Fibroblast of lung (primary cell): ENCODE data around the gene PLXNA1. TPM values are rescaled to one million over a fixed set of nuclear protein-coding genes. Genes with fewer than 3 reads are reported as not detected.

Experiments
- DNase-seq, 2 donors: peaks; one replicate each; pipeline versions ENCODE4 v3.0.0 to v3.0.0-alpha.2; 2010; ENCODE audit warnings: low read depth in 2 of 2
- H2AFZ ChIP-seq: 2 replicates; pipeline ENCODE4 v1.5.1; 2012; ENCODE audit warnings: low read length, control low read depth, inconsistent platforms
- H3K27ac ChIP-seq: 2 replicates; pipeline ENCODE4 v1.5.1; 2011; ENCODE audit warnings: low read length, control low read depth; ENCODE audit not compliant: insufficient read depth
- H3K27me3 ChIP-seq: 2 replicates; pipeline ENCODE4 v1.5.1; 2011; ENCODE audit warnings: mild to moderate bottlenecking, low read length; ENCODE audit not compliant: control insufficient read depth, insufficient read depth
- H3K36me3 ChIP-seq: 2 replicates; pipeline ENCODE4 v1.5.1; 2011; ENCODE audit warnings: low read length; ENCODE audit not compliant: control insufficient read depth, insufficient read depth
- H3K4me1 ChIP-seq: 2 replicates; pipeline ENCODE4 v1.5.1; 2011; ENCODE audit warnings: low read length; ENCODE audit not compliant: control insufficient read depth, insufficient read depth; ENCODE audit errors: extremely low read depth
- H3K4me2 ChIP-seq: 2 replicates; pipeline ENCODE4 v1.5.1; 2011; ENCODE audit warnings: low read length, control low read depth; ENCODE audit not compliant: insufficient read depth; ENCODE audit errors: extremely low read depth
- H3K4me3 ChIP-seq, 4 experiments: fragments of 200-600 bp in 1 of 4; sonication (generic) in 1 of 4; replicated peaks in 1 of 4; 2 replicates each; pipeline ENCODE4 v1.5.1; 2011 to 2016; ENCODE audit warnings: low read length in 4 of 4, low read depth in 3 of 4, mild to moderate bottlenecking in 3 of 4, control low read depth in 2 of 4, inconsistent platforms in 1 of 4, mixed read lengths in 1 of 4; ENCODE audit not compliant: insufficient read depth in 1 of 4; ENCODE audit errors: control extremely low read depth in 1 of 4
- H3K79me2 ChIP-seq: 2 replicates; pipeline ENCODE4 v1.5.1; 2012; ENCODE audit warnings: mild to moderate bottlenecking, low read length, inconsistent platforms; ENCODE audit not compliant: control insufficient read depth, insufficient read depth
- H3K9ac ChIP-seq: 2 replicates; pipeline ENCODE4 v1.5.1; 2011; ENCODE audit warnings: mild to moderate bottlenecking, low read length, control low read depth; ENCODE audit not compliant: insufficient read depth
- H3K9me3 ChIP-seq: 2 replicates; pipeline ENCODE4 v1.5.1; 2012; ENCODE audit warnings: low read depth, low read length; ENCODE audit not compliant: control insufficient read depth, insufficient read depth
- H4K20me1 ChIP-seq: 2 replicates; pipeline ENCODE4 v1.5.1; 2011; ENCODE audit warnings: low read length; ENCODE audit not compliant: control insufficient read depth, insufficient read depth; ENCODE audit errors: extremely low read depth
- CTCF ChIP-seq, 2 donors: IDR thresholded peaks in 1 of 2; conservative IDR thresholded peaks in 1 of 2; 1 replicate in 1 of 2; 2 replicates in 1 of 2; pipeline ENCODE4 v1.5.1; 2011 to 2012; ENCODE audit warnings: low read length in 2 of 2, control low read depth in 1 of 2, inconsistent platforms in 1 of 2, low read depth in 1 of 2, mild to moderate bottlenecking in 1 of 2
- EZH2 ChIP-seq: IDR thresholded peaks from 2 replicates; pipeline ENCODE4 v1.5.1; 2012; ENCODE audit warnings: low read length, control low read depth, mild to moderate bottlenecking; ENCODE audit errors: missing control alignments
- polyA plus RNA-seq, 2 donors: library from polyadenylated mRNA; depleted of rRNA in 1 of 2; stranded (reverse) in 1 of 2; unstranded in 1 of 2; fragments of >200 nt; gene quantifications; 2 replicates each; pipeline ENCODE4 v1.2.1, GENCODE V29; 2011 to 2012; ENCODE audit warnings: missing spikeins in 1 of 2
- total RNA-seq: library from RNA; depleted of rRNA; stranded (reverse); fragments of >200 nt; gene quantifications from 2 replicates; pipeline ENCODE4 v1.2.1, GENCODE V29; 2014

PLXNA1 gene
- total and polyA plus RNA-seq, 2 donors (not counting 1 experiment from before 2014, with no cell fraction given), result 21.1 to 48.6 TPM

GRCh38 chr3:127015282-127016042 lies 32.5 kb downstream of the PLXNA1 start:
- Histone ChIP-seq H2AFZ (no peak overlapping the region), H3K4me1 (peaks cover 4% of the 10 kb centered on the region), H3K27ac (no peak overlapping the region), H3K9me3 (no peaks in the 10 kb centered on the region), H3K4me2 (no peak overlapping the region), H4K20me1 (no peaks in the 10 kb centered on the region), H3K36me3 (peaks cover 35% of the 10 kb centered on the region), H3K9ac (no peak overlapping the region), H3K4me3 (no peak overlapping the region), H3K79me2 (no peaks in the 10 kb centered on the region), H3K27me3 (no peaks in the 10 kb centered on the region)
- TF ChIP-seq EZH2 (no peak), CTCF (conservative IDR thresholded peaks at IDR 0.05 in 1 of 2, IDR thresholded peaks at IDR 0.05 in 1 of 2; ENCODE audit: low read depth in 1 of 2, low read length in 2 of 2) (no peak)
- peak in 1 of 2 donors; percentile 9 for DNase-seq

- peaks cover 4% of the 10 kb centered on the region for H3K4me1 ChIP-seq
- H3K4me2 ChIP-seq, result no peak overlapping the region
- peaks cover 35% of the 10 kb centered on the region for H3K36me3 ChIP-seq
- no peak for DNase-seq
- H4K20me1 ChIP-seq, result no peaks in the 10 kb centered on the region
- H2AFZ ChIP-seq, result no peak overlapping the region
- H3K9me3 ChIP-seq, result no peaks in the 10 kb centered on the region
- no peak overlapping the region for H3K9ac ChIP-seq
- no peak for TF ChIP-seq EZH2
- TF ChIP-seq CTCF (conservative IDR thresholded peaks at IDR 0.05 in 1 of 2, IDR thresholded peaks at IDR 0.05 in 1 of 2; ENCODE audit: low read depth in 1 of 2, low read length in 2 of 2), result no peak
- no peak overlapping the region for H3K27ac ChIP-seq
- no peaks in the 10 kb centered on the region for H3K27me3 ChIP-seq
- H3K4me3 ChIP-seq, result no peak overlapping the region
- no peaks in the 10 kb centered on the region for H3K79me2 ChIP-seq
Observed at GRCh38 chr3:127016043-127016343, 33.1 kb downstream of the PLXNA1 start.

GRCh38 chr3:127016461-127016860 lies 33.5 kb downstream of the PLXNA1 start:
- Histone ChIP-seq H2AFZ (no peak overlapping the region), H3K79me2 (no peaks in the 10 kb centered on the region), H3K36me3 (peaks cover 38% of the 10 kb centered on the region), H3K27me3 (no peaks in the 10 kb centered on the region), H3K9ac (no peak overlapping the region), H3K9me3 (no peaks in the 10 kb centered on the region), H3K4me1 (peaks cover 4% of the 10 kb centered on the region), H3K27ac (no peak overlapping the region), H3K4me3 (no peak overlapping the region), H3K4me2 (no peak overlapping the region), H4K20me1 (no peaks in the 10 kb centered on the region)
- TF ChIP-seq EZH2, result no peak
- no peak for TF ChIP-seq CTCF (conservative IDR thresholded peaks at IDR 0.05 in 1 of 2, IDR thresholded peaks at IDR 0.05 in 1 of 2; ENCODE audit: low read depth in 1 of 2, low read length in 2 of 2)
- no peak for DNase-seq
